Endodermal cell (in vitro differentiated cells): ENCODE measurements around the gene LIM2. TPM values are rescaled to one million over a fixed set of nuclear protein-coding genes. Genes with fewer than 3 reads are reported as not detected.

Experiments
- DNase-seq: peaks from one replicate; pipeline ENCODE4 v3.0.0-alpha.2; 2017
- H3K27ac ChIP-seq: 2 replicates; pipeline ENCODE4 v1.5.1; 2013; ENCODE audit warnings: mild to moderate bottlenecking, low read depth, low read length, moderate library complexity
- H3K27me3 ChIP-seq: 2 replicates; pipeline ENCODE4 v1.6.1; 2013; ENCODE audit warnings: mild to moderate bottlenecking, low read length, moderate library complexity; ENCODE audit not compliant: insufficient read depth, control insufficient read depth, poor library complexity, severe bottlenecking
- H3K36me3 ChIP-seq: 2 replicates; pipeline ENCODE4 v1.7.0; 2013; ENCODE audit warnings: mild to moderate bottlenecking, low read length, moderate library complexity; ENCODE audit not compliant: control insufficient read depth, insufficient read depth
- H3K4me1 ChIP-seq: one replicate; pipeline ENCODE4 v1.7.0; 2013; ENCODE audit warnings: low read length; ENCODE audit not compliant: control insufficient read depth, insufficient read depth
- H3K4me3 ChIP-seq: 2 replicates; pipeline ENCODE4 v1.5.1; 2013; ENCODE audit warnings: mild to moderate bottlenecking, low read length, moderate library complexity
- H3K9ac ChIP-seq: 2 replicates; pipeline ENCODE4 v1.6.1; 2013; ENCODE audit warnings: mild to moderate bottlenecking, low read length, moderate library complexity; ENCODE audit not compliant: poor library complexity, severe bottlenecking; ENCODE audit errors: extremely low read depth
- H3K9me3 ChIP-seq: 2 replicates; pipeline ENCODE4 v1.6.1; 2013; ENCODE audit warnings: mild to moderate bottlenecking, low read length, moderate library complexity; ENCODE audit not compliant: control insufficient read depth
- H3K27ac Mint-ChIP-seq: 2 replicates; pipeline ENCODE4 v1.8.0; 2020; ENCODE audit warnings: mixed read lengths
- H3K27me3 Mint-ChIP-seq: 2 replicates; pipeline ENCODE4 v1.8.0; 2021; ENCODE audit warnings: mild to moderate bottlenecking, mixed read lengths; ENCODE audit not compliant: insufficient read depth
- H3K36me3 Mint-ChIP-seq: 2 replicates; pipeline ENCODE4 v1.8.0; 2020; ENCODE audit warnings: low read depth, mixed read lengths
- H3K4me1 Mint-ChIP-seq: 2 replicates; pipeline ENCODE4 v1.8.0; 2020; ENCODE audit warnings: mixed read lengths
- H3K4me3 Mint-ChIP-seq: 2 replicates; pipeline ENCODE4 v1.8.0; 2020; ENCODE audit warnings: mild to moderate bottlenecking, moderate library complexity, mixed read lengths
- H3K9me3 Mint-ChIP-seq: 2 replicates; pipeline ENCODE4 v1.8.0; 2020; ENCODE audit warnings: mild to moderate bottlenecking, mixed read lengths
- CTCF ChIP-seq: fragments of 200-600 bp; sonication (generic); conservative IDR thresholded peaks from 2 replicates; pipeline ENCODE4 v1.5.0; 2021; ENCODE audit warnings: antibody characterized with exemption, mild to moderate bottlenecking
- WGBS, 2 experiments: methylation state at CpG; one replicate each; pipeline versions ENCODE4 v1.1.5 to v1.1.7; 2013; ENCODE audit warnings: missing lambda C conversion rate in 2 of 2, mixed read lengths in 1 of 2; ENCODE audit not compliant: insufficient coverage in 1 of 2, insufficient read length in 1 of 2; 5-methylcytosine and 5-hydroxymethylcytosine counted together
- total RNA-seq, 2 donors: library from RNA; stranded (reverse); fragmentation: NEBNext Ultra II Directional in 1 of 2; extraction: Animal tissue kit (Norgen Biotek cat#: 25700) in 1 of 2; gene quantifications; 2 replicates in 1 of 2; 3 replicates in 1 of 2; pipeline ENCODE4 v1.2.1, GENCODE V29; 2021

Gene LIM2
- total RNA-seq, 2 donors from 2014 or later = not detected

GRCh38 chr19:51367255-51367564, 20.6 kb downstream of the LIM2 start:
- no peaks in the 10 kb centered on the region for H3K36me3 Mint-ChIP-seq
- H3K27me3 ChIP-seq = no peaks in the 10 kb centered on the region
- no peaks in the 10 kb centered on the region for H3K9me3 Mint-ChIP-seq
- H3K36me3 ChIP-seq = no peaks in the 10 kb centered on the region
- peaks cover 36% of the 10 kb centered on the region for H3K4me1 Mint-ChIP-seq
- H3K4me3 ChIP-seq = peak overlapping the region; percentile 94
- H3K4me1 ChIP-seq = peaks cover 17% of the 10 kb centered on the region
- no peaks in the 10 kb centered on the region for H3K9me3 ChIP-seq
- no peak for TF ChIP-seq CTCF
- peak overlapping the region; percentile 86 for H3K9ac ChIP-seq
- WGBS, 2 experiments = 0% methylated on average over 3 to 15 of the region's 15 CpGs
- H3K27ac ChIP-seq = peak overlapping the region; percentile 78
- peak overlapping the region; percentile 99 for H3K4me3 Mint-ChIP-seq
- H3K27ac Mint-ChIP-seq = peak overlapping the region; percentile 99
- no peak for DNase-seq
- H3K27me3 Mint-ChIP-seq = peaks cover 4% of the 10 kb centered on the region

GRCh38 chr19:51366389-51367254, 21.2 kb downstream of the LIM2 start:
- Mint-ChIP-seq H3K4me1 (peaks cover 39% of the 10 kb centered on the region), H3K9me3 (no peaks in the 10 kb centered on the region), H3K4me3 (peak overlapping the region; percentile 99), H3K27me3 (peaks cover 4% of the 10 kb centered on the region), H3K27ac (peak overlapping the region; percentile 99), H3K36me3 (no peaks in the 10 kb centered on the region)
- Histone ChIP-seq H3K36me3 (no peaks in the 10 kb centered on the region), H3K9ac (peak overlapping the region; percentile 86), H3K27ac (peak overlapping the region; percentile 78), H3K4me3 (peak overlapping the region; percentile 94), H3K9me3 (no peaks in the 10 kb centered on the region), H3K4me1 (peaks cover 17% of the 10 kb centered on the region), H3K27me3 (no peaks in the 10 kb centered on the region)
- TF ChIP-seq CTCF = no peak
- 0% methylated on average over 28 to 54 of the region's 54 CpGs for WGBS, 2 experiments
- DNase-seq = peak; percentile 100

- peak within 1 kb of the TSS; percentile 99 for H3K4me3 Mint-ChIP-seq
- Histone ChIP-seq H3K27ac (peak within 1 kb of the TSS; percentile 78), H3K9me3 (no peaks in the 10 kb centered on the region)
Measured at GRCh38 chr19:51365965-51366388, 21.8 kb downstream of the LIM2 start, which contains the start of gene ETFB. Gene ETFB, minus strand, starts transcription at chr19:51366388. Its CDS starts 62 bp downstream, at chr19:51366326.

More at GRCh38 chr19:51365965-51366388, 21.8 kb downstream of the LIM2 start, which contains the start of gene ETFB:
- TF ChIP-seq CTCF = no peak
- H3K4me3 ChIP-seq = peak within 1 kb of the TSS; percentile 94
- no peaks in the 10 kb centered on the region for H3K36me3 ChIP-seq
- Mint-ChIP-seq H3K36me3 (no peaks in the 10 kb centered on the region), H3K27me3 (peaks cover 3% of the 10 kb centered on the region), H3K4me1 (peaks cover 39% of the 10 kb centered on the region), H3K9me3 (no peaks in the 10 kb centered on the region), H3K27ac (peak within 1 kb of the TSS; percentile 99)
- no peak for DNase-seq
- H3K27me3 ChIP-seq = no peaks in the 10 kb centered on the region
- H3K4me1 ChIP-seq = peaks cover 17% of the 10 kb centered on the region
- WGBS, 2 experiments = 1% methylated on average over 16 to 27 of the region's 27 CpGs
- peak within 1 kb of the TSS; percentile 86 for H3K9ac ChIP-seq
